GM12878 (cell line): ENCODE data around the gene FABP1. TPM values are rescaled to one million over a fixed set of nuclear protein-coding genes. Genes with fewer than 3 reads are reported as not detected.

ENCODE experiments used
- ATAC-seq: fragments of 200-7000 bp; cut with Tn5 transposase; 3 replicates; pipeline ENCODE4 v1.9.1; 2020; ENCODE audit warnings: mild to moderate bottlenecking, moderate library complexity
- BruUV-seq: library from RNA; stranded (reverse); fragments of 400-500 nt; replicated peaks from 2 replicates; lab custom pipeline; 2021; lab: Mats Ljungman, UMichigan
- CTCF ChIA-PET: fragments of 300-600 bp; sonication (Branson Sonifier 250); formaldehyde crosslinking; extraction: SDS; loops from one replicate; lab custom pipeline; 2021; ENCODE audit warnings: inconsistent platforms; lab: Yijun Ruan, JAX
- POLR2A ChIA-PET: fragments of 350-600 bp; formaldehyde crosslinking; extraction: SDS; loops from one replicate; lab custom pipeline; 2021; ENCODE audit warnings: inconsistent platforms; lab: Charles Lee
- RAD21 ChIA-PET: fragments of 300-600 bp; sonication (Branson Sonifier 250); formaldehyde crosslinking; loops from one replicate; lab custom pipeline; 2023; ENCODE audit warnings: antibody characterized with exemption; ENCODE audit not compliant: unreplicated experiment; lab: Charles Lee
- SMC1A ChIA-PET: fragments of 300-600 bp; sonication (Branson Sonifier 250); formaldehyde crosslinking; loops from one replicate; lab custom pipeline; 2023; ENCODE audit not compliant: unreplicated experiment, uncharacterized antibody; lab: Charles Lee
- DNase-seq: peaks from one replicate; pipeline ENCODE4 v3.0.0-alpha.2; 2011; ENCODE audit warnings: low read depth, low spot score
- FAIRE-seq: peaks from 3 replicates; lab custom pipeline; 2011; peaks lifted over from hg19 to GRCh38; lab: Jason Lieb, UNC
- H2AFZ ChIP-seq: 2 replicates; pipeline ENCODE4 v1.6.0; 2011; ENCODE audit warnings: low read depth, low read length, control low read depth; ENCODE audit not compliant: control insufficient read depth
- H3K27ac ChIP-seq: 2 replicates; pipeline ENCODE4 v1.5.1; 2011; ENCODE audit warnings: control low read depth; ENCODE audit not compliant: control insufficient read depth, insufficient read depth
- H3K27me3 ChIP-seq, 2 experiments: replicated peaks in 1 of 2; 2 replicates each; pipeline versions ENCODE4 v1.6.0 to v1.6.1; 2011; ENCODE audit warnings: low read length in 1 of 2; ENCODE audit not compliant: control insufficient read depth in 2 of 2, insufficient read depth in 2 of 2
- H3K36me3 ChIP-seq, 2 experiments: 2 replicates each; pipeline ENCODE4 v1.5.1; 2011; ENCODE audit warnings: low read length in 1 of 2; ENCODE audit not compliant: control insufficient read depth in 2 of 2, insufficient read depth in 2 of 2
- H3K4me1 ChIP-seq: 2 replicates; pipeline ENCODE4 v1.6.1; 2011; ENCODE audit warnings: mild to moderate bottlenecking, low read length, moderate library complexity, mixed read lengths; ENCODE audit not compliant: control insufficient read depth, insufficient read depth
- H3K4me2 ChIP-seq: 2 replicates; pipeline ENCODE4 v1.6.0; 2011; ENCODE audit warnings: control low read depth; ENCODE audit not compliant: control insufficient read depth, insufficient read depth
- H3K4me3 ChIP-seq: fragments of 200-600 bp; sonication (generic); 2 replicates; pipeline ENCODE4 v1.5.1; 2016
- H3K79me2 ChIP-seq: 2 replicates; pipeline ENCODE4 v1.6.0; 2011; ENCODE audit warnings: low read length; ENCODE audit not compliant: control insufficient read depth, insufficient read depth
- H3K9ac ChIP-seq: 2 replicates; pipeline ENCODE4 v1.8.0; 2011; ENCODE audit warnings: low read length, control low read depth, mixed read lengths; ENCODE audit not compliant: control insufficient read depth, insufficient read depth
- H3K9me3 ChIP-seq: replicated peaks from 3 replicates; pipeline ENCODE4 v1.5.1; 2011; ENCODE audit warnings: mild to moderate bottlenecking, low read length; ENCODE audit not compliant: control insufficient read depth, insufficient read depth
- H4K20me1 ChIP-seq: 2 replicates; pipeline ENCODE4 v1.6.0; 2011; ENCODE audit not compliant: control insufficient read depth, insufficient read depth
- MTA3 ChIP-seq: IDR thresholded peaks from 2 replicates; pipeline ENCODE4 v1.6.1; 2012; ENCODE audit warnings: low read length, inconsistent platforms, borderline replicate concordance
- NFIC ChIP-seq: IDR thresholded peaks from 2 replicates; pipeline ENCODE4 v1.6.1; 2012; ENCODE audit warnings: low read depth, mild to moderate bottlenecking, inconsistent platforms, low read length, moderate library complexity
- PML ChIP-seq: IDR thresholded peaks from 2 replicates; pipeline ENCODE4 v1.6.1; 2012; ENCODE audit warnings: low read length, inconsistent platforms
- SMC3 ChIP-seq: IDR thresholded peaks from 2 replicates; pipeline ENCODE4 v1.6.1; 2011; ENCODE audit warnings: low read length, improper control_type of control experiment, borderline replicate concordance
- ZNF217 ChIP-seq: fragments of 450-650 bp; IDR thresholded peaks from 2 replicates; pipeline ENCODE4 v1.6.1; 2017; ENCODE audit warnings: antibody characterized with exemption, mild to moderate bottlenecking
- ZNF274 ChIP-seq: IDR thresholded peaks from one replicate; pipeline ENCODE4 v1.8.0; 2011; ENCODE audit not compliant: insufficient read length, insufficient read depth
- WGBS: methylation state at CpG from one replicate; pipeline ENCODE4 v1.1.6; 2016; ENCODE audit warnings: low lambda C conversion rate; ENCODE audit not compliant: insufficient replicate concordance, insufficient coverage; ENCODE audit errors: missing lambda C conversion rate; 5-methylcytosine and 5-hydroxymethylcytosine counted together
- in situ Hi-C: fragments of 300-500 bp; cut with MboI; formaldehyde crosslinking; loops from 9 replicates; pipeline ENCODE4 v1.14.3; 2018; ENCODE audit warnings: mixed read lengths
- intact Hi-C: fragments of 100-400 bp; cut with micrococcal nuclease; formaldehyde crosslinking; loops from one replicate; pipeline ENCODE4 v1.14.2; 2022; ENCODE audit not compliant: unreplicated experiment
- polyA plus RNA-seq, 11 experiments: library from polyadenylated mRNA; depleted of rRNA in 4 of 11; unstranded in 6 of 11; stranded (reverse) in 5 of 11; fragments of >200 nt; fragmentation: Nextera tagmentation in 4 of 11; fragmentation: Illumina TruSeq in 1 of 11; extraction: Ambion mirVana in 4 of 11; extraction: Trizol in 1 of 11; gene quantifications; 1 replicate in 1 of 11; 2 replicates in 10 of 11; pipeline versions ENCODE4 v1.2.1 to v1.2.3, GENCODE V29; 2011 to 2016; ENCODE audit warnings: inconsistent platforms in 2 of 11, missing spikeins in 2 of 11, low read depth in 1 of 11
- total RNA-seq, 4 experiments: library from RNA; depleted of rRNA in 3 of 4; stranded (reverse); fragments of >200 nt in 3 of 4; fragmentation: Illumina TruSeq in 1 of 4; extraction: Trizol in 1 of 4; gene quantifications; 2 replicates each; pipeline versions ENCODE4 v1.2.1 to v1.2.3, GENCODE V29; 2013 to 2021
- TF ChIP-seq, protein P1 (sequence below): fragments of 150-350 bp; IDR thresholded peaks from 2 replicates; pipeline ENCODE4 v1.6.1; 2016; ENCODE audit warnings: low read depth, low read length
- TF ChIP-seq, protein P2 (sequence below): fragments of 450-650 bp; IDR thresholded peaks from 2 replicates; pipeline ENCODE4 v1.6.1; 2017; ENCODE audit warnings: mild to moderate bottlenecking, moderate library complexity
- TF ChIP-seq, protein P3 (sequence below), 3 experiments: IDR thresholded peaks in 2 of 3; conservative IDR thresholded peaks in 1 of 3; 2 replicates each; pipeline ENCODE4 v1.5.1; 2011; ENCODE audit warnings: low read depth in 3 of 3, low read length in 3 of 3, mild to moderate bottlenecking in 3 of 3, control low read depth in 2 of 3, moderate library complexity in 2 of 3, inconsistent platforms in 1 of 3, mixed read lengths in 1 of 3; ENCODE audit not compliant: control insufficient read depth in 2 of 3, insufficient read depth in 1 of 3; ENCODE audit errors: extremely low read depth in 1 of 3
- TF ChIP-seq, protein P4 (sequence below): IDR thresholded peaks from 2 replicates; pipeline ENCODE4 v1.6.1; 2012; ENCODE audit warnings: low read depth, low read length, improper control_type of control experiment
- TF ChIP-seq, protein P5 (sequence below): IDR thresholded peaks from 2 replicates; pipeline ENCODE4 v1.6.1; 2012; ENCODE audit warnings: low read length, inconsistent platforms

Gene FABP1
- total and polyA plus RNA-seq, 10 of the 15 experiments (the other 5 are each of a cell fraction or from before 2014, with no cell fraction given): not detected

DNA sequence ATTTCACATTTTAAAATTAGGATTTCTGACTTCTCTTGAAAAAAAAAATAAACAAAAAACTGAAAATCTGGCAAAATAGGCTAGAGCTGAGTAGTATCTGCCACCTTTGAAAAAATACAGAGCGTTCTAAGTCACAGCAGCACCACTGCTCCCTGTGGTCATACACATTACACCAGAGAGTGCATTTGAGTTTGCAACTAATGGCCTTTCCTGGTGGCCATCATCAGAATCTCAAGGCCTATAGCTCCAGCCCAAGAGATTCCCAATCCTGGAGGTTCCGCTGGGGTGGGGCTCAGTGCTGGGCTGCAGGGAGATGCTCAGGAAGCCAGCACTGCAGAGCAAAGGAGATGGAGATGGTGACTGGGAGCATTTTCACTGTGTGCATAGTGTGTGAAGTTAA lies 42.8 kb downstream of the FABP1 start:
- intact Hi-C loops: no loop called here
- WGBS: 44% methylated on average over 2 of the region's 2 CpGs
- ChIA-PET SMC1A (interaction anchor here (1.2 kb wide), 1 partner anchor 25 kb away, joined by 3 read pairs; no protein-coding TSS in a partner anchor), CTCF (no interaction called here), RAD21 (no interaction called here), POLR2A (no interaction called here)
- ATAC-seq (no peak), DNase-seq (no peak), FAIRE-seq (no peak)
- H3K27me3 ChIP-seq: peaks cover 0 to 2% of the 10 kb centered on the region in 2 experiments; a peak in 1 of 4 replicates
- H3K79me2 ChIP-seq: no peaks in the 10 kb centered on the region
- in situ Hi-C loops: no loop called here
- no peaks in the 10 kb centered on the region for H4K20me1 ChIP-seq
- no peak overlapping the region for H3K9ac ChIP-seq
- no peaks in the 10 kb centered on the region for H3K9me3 ChIP-seq
- H3K4me3 ChIP-seq: no peak overlapping the region
- H2AFZ ChIP-seq: no peak overlapping the region
- no peaks in the 10 kb centered on the region for H3K36me3 ChIP-seq
- no TSS peak for BruUV-seq
- H3K4me1 ChIP-seq: no peaks in the 10 kb centered on the region
- H3K27ac ChIP-seq: no peak overlapping the region
- H3K4me2 ChIP-seq: no peak overlapping the region
- TF ChIP-seq SMC3: no peak
- TF ChIP-seq PML: no peak
- TF ChIP-seq ZNF217: no peak
- TF ChIP-seq, protein P1, sequence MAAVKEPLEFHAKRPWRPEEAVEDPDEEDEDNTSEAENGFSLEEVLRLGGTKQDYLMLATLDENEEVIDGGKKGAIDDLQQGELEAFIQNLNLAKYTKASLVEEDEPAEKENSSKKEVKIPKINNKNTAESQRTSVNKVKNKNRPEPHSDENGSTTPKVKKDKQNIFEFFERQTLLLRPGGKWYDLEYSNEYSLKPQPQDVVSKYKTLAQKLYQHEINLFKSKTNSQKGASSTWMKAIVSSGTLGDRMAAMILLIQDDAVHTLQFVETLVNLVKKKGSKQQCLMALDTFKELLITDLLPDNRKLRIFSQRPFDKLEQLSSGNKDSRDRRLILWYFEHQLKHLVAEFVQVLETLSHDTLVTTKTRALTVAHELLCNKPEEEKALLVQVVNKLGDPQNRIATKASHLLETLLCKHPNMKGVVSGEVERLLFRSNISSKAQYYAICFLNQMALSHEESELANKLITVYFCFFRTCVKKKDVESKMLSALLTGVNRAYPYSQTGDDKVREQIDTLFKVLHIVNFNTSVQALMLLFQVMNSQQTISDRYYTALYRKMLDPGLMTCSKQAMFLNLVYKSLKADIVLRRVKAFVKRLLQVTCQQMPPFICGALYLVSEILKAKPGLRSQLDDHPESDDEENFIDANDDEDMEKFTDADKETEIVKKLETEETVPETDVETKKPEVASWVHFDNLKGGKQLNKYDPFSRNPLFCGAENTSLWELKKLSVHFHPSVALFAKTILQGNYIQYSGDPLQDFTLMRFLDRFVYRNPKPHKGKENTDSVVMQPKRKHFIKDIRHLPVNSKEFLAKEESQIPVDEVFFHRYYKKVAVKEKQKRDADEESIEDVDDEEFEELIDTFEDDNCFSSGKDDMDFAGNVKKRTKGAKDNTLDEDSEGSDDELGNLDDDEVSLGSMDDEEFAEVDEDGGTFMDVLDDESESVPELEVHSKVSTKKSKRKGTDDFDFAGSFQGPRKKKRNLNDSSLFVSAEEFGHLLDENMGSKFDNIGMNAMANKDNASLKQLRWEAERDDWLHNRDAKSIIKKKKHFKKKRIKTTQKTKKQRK: no peak
- TF ChIP-seq, protein P2, sequence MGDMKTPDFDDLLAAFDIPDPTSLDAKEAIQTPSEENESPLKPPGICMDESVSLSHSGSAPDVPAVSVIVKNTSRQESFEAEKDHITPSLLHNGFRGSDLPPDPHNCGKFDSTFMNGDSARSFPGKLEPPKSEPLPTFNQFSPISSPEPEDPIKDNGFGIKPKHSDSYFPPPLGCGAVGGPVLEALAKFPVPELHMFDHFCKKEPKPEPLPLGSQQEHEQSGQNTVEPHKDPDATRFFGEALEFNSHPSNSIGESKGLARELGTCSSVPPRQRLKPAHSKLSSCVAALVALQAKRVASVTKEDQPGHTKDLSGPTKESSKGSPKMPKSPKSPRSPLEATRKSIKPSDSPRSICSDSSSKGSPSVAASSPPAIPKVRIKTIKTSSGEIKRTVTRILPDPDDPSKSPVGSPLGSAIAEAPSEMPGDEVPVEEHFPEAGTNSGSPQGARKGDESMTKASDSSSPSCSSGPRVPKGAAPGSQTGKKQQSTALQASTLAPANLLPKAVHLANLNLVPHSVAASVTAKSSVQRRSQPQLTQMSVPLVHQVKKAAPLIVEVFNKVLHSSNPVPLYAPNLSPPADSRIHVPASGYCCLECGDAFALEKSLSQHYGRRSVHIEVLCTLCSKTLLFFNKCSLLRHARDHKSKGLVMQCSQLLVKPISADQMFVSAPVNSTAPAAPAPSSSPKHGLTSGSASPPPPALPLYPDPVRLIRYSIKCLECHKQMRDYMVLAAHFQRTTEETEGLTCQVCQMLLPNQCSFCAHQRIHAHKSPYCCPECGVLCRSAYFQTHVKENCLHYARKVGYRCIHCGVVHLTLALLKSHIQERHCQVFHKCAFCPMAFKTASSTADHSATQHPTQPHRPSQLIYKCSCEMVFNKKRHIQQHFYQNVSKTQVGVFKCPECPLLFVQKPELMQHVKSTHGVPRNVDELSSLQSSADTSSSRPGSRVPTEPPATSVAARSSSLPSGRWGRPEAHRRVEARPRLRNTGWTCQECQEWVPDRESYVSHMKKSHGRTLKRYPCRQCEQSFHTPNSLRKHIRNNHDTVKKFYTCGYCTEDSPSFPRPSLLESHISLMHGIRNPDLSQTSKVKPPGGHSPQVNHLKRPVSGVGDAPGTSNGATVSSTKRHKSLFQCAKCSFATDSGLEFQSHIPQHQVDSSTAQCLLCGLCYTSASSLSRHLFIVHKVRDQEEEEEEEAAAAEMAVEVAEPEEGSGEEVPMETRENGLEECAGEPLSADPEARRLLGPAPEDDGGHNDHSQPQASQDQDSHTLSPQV: no peak
- TF ChIP-seq, protein P3, sequence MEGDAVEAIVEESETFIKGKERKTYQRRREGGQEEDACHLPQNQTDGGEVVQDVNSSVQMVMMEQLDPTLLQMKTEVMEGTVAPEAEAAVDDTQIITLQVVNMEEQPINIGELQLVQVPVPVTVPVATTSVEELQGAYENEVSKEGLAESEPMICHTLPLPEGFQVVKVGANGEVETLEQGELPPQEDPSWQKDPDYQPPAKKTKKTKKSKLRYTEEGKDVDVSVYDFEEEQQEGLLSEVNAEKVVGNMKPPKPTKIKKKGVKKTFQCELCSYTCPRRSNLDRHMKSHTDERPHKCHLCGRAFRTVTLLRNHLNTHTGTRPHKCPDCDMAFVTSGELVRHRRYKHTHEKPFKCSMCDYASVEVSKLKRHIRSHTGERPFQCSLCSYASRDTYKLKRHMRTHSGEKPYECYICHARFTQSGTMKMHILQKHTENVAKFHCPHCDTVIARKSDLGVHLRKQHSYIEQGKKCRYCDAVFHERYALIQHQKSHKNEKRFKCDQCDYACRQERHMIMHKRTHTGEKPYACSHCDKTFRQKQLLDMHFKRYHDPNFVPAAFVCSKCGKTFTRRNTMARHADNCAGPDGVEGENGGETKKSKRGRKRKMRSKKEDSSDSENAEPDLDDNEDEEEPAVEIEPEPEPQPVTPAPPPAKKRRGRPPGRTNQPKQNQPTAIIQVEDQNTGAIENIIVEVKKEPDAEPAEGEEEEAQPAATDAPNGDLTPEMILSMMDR (IDR thresholded peaks at IDR 0.05 in 2 of 3, conservative IDR thresholded peaks at IDR 0.05 in 1 of 3; ENCODE audit: control insufficient read depth in 2 of 3, extremely low read depth in 1 of 3, insufficient read depth in 1 of 3, low read depth in 3 of 3, low read length in 3 of 3): no peak
- TF ChIP-seq, protein P4, sequence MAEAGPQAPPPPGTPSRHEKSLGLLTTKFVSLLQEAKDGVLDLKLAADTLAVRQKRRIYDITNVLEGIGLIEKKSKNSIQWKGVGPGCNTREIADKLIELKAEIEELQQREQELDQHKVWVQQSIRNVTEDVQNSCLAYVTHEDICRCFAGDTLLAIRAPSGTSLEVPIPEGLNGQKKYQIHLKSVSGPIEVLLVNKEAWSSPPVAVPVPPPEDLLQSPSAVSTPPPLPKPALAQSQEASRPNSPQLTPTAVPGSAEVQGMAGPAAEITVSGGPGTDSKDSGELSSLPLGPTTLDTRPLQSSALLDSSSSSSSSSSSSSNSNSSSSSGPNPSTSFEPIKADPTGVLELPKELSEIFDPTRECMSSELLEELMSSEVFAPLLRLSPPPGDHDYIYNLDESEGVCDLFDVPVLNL: no peak
- TF ChIP-seq ZNF274: no peak
- TF ChIP-seq, protein P5, sequence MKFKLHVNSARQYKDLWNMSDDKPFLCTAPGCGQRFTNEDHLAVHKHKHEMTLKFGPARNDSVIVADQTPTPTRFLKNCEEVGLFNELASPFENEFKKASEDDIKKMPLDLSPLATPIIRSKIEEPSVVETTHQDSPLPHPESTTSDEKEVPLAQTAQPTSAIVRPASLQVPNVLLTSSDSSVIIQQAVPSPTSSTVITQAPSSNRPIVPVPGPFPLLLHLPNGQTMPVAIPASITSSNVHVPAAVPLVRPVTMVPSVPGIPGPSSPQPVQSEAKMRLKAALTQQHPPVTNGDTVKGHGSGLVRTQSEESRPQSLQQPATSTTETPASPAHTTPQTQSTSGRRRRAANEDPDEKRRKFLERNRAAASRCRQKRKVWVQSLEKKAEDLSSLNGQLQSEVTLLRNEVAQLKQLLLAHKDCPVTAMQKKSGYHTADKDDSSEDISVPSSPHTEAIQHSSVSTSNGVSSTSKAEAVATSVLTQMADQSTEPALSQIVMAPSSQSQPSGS: no peak
- no peak for TF ChIP-seq MTA3
- TF ChIP-seq NFIC: no peak
